ENCODE results near the gene RSL1D1. TPM values are rescaled to one million over a fixed set of nuclear protein-coding genes. Genes with fewer than 3 reads are reported as not detected.

The RSL1D1 gene
- total and polyA plus RNA-seq, 2 of the 8 experiments (the other 6 are each of a cell fraction or from before 2014, with no cell fraction given) = 41.3 to 292 TPM

DNA sequence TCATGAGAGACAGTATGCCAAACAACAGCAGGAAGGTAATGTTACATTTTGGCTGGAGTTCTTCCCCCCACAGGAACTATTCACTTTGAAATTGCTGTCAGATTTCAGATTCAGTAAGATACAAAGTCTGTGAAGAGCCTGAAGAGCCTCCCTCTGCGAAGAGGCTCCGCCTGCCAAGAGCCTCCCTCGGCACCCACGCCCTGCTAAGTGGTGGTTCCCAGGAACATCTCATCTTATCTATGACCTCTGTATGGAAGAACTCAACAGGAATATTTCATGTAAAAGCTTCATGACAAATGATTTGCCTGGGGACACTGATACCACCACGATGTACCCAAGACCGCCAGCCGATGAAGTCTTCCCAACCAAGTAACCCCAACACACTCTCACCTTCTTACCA, 57.5 kb downstream of the RSL1D1 start:
- peaks cover 4% of the 10 kb centered on the region; the same call in 1 of the 2 replicates for H3K23me2 ChIP-seq (ENCODE audit: low read depth, low read length)
- H4K5ac ChIP-seq (ENCODE audit: insufficient read length, low read depth, low read length) = no peak overlapping the region
- H3K4me3 ChIP-seq (ENCODE audit: extremely low read depth in 1 of 4, insufficient read depth in 2 of 4, low read depth in 3 of 4, low read length in 4 of 4) = no peak overlapping the region
- 95% methylated on average over 7 of the region's 7 CpGs; no CpG with 5 or more reads in 1 of the 2 experiments for WGBS, 2 experiments (ENCODE audit: extremely low coverage in 1 of 2, insufficient coverage in 1 of 2, insufficient read length in 1 of 2, insufficient replicate concordance in 2 of 2, low coverage in 1 of 2, low lambda C conversion rate in 2 of 2, missing lambda C conversion rate in 1 of 2)
- H3K79me1 ChIP-seq (ENCODE audit: low read depth, low read length) = peaks cover 14% of the 10 kb centered on the region
- no peak overlapping the region for H2AFZ ChIP-seq (ENCODE audit: low read length)
- H3K14ac ChIP-seq (ENCODE audit: insufficient read length) = no peak overlapping the region
- FAIRE-seq = no peak
- peaks cover 2 to 8% of the 10 kb centered on the region in 2 experiments for H4K20me1 ChIP-seq (replicated peaks in 1 of 2; ENCODE audit: control insufficient read depth in 1 of 2, insufficient read depth in 2 of 2, low read length in 2 of 2)
- H3K4me1 ChIP-seq (replicated peaks in 1 of 4; ENCODE audit: control insufficient read depth in 3 of 4, insufficient read depth in 4 of 4, low read length in 3 of 4) = peaks cover 3 to 6% (median 3%) of the 10 kb centered on the region in 4 experiments; a peak in 5 of 7 replicates
- POLR2A ChIA-PET (ENCODE audit: partially characterized antibody) = interaction anchor here (1.8 kb wide), 1 partner anchor 11 kb away, joined by 3 read pairs; no protein-coding TSS in a partner anchor
- no peak overlapping the region for H3K56ac ChIP-seq (replicated peaks; ENCODE audit: insufficient read length, low read depth, low read length)
- H2BK12ac ChIP-seq (ENCODE audit: low read depth, low read length) = no peak overlapping the region
- no peak overlapping the region for H4K8ac ChIP-seq (ENCODE audit: extremely low read depth, insufficient read depth, low read length)
- H3K27me3 ChIP-seq (replicated peaks in 1 of 4; ENCODE audit: control insufficient read depth in 3 of 4, extremely low read depth in 1 of 4, insufficient read depth in 3 of 4, low read length in 3 of 4) = no peaks in the 10 kb centered on the region
- no peaks in the 10 kb centered on the region; a peak in 1 of 8 replicates for H3K36me3 ChIP-seq (ENCODE audit: control insufficient read depth in 2 of 4, insufficient read depth in 4 of 4, low read length in 3 of 4)
- no peak for DNase-seq (ENCODE audit: low read depth in 1 of 2, low spot score in 2 of 2)
- H3K4ac ChIP-seq (replicated peaks; ENCODE audit: insufficient read length, low read depth, low read length) = no peak overlapping the region
- H3K9me3 ChIP-seq (ENCODE audit: insufficient read depth in 2 of 2, low read depth in 1 of 2, low read length in 1 of 2) = no peaks in the 10 kb centered on the region
- no peak overlapping the region for H3K23ac ChIP-seq (ENCODE audit: insufficient read length)
- H2BK120ac ChIP-seq (replicated peaks; ENCODE audit: low read depth, low read length) = no peak overlapping the region
- no peak overlapping the region for H3K4me2 ChIP-seq (ENCODE audit: insufficient read depth in 1 of 2, low read depth in 2 of 2, low read length in 2 of 2)
- H3K9ac ChIP-seq (replicated peaks in 1 of 4; ENCODE audit: extremely low read depth in 1 of 4, low read depth in 3 of 4, low read length in 3 of 4) = no peak overlapping the region
- no peak overlapping the region for H2BK5ac ChIP-seq (ENCODE audit: low read depth, low read length)
- CTCF ChIA-PET (ENCODE audit: partially characterized antibody) = no interaction called here
- H2AK5ac ChIP-seq (ENCODE audit: low read depth, low read length) = no peak overlapping the region
- no peak overlapping the region for H2BK15ac ChIP-seq (ENCODE audit: low read length)
- no peak overlapping the region for H2BK20ac ChIP-seq (ENCODE audit: low read length)
- H3K18ac ChIP-seq (ENCODE audit: extremely low read depth, low read length) = no peak overlapping the region
- H3K27ac ChIP-seq (ENCODE audit: low read depth, low read length) = no peak overlapping the region
- H4K91ac ChIP-seq (replicated peaks; ENCODE audit: insufficient read length, low read length) = no peak overlapping the region
- peaks cover 22 to 73% of the 10 kb centered on the region in 2 experiments for H3K79me2 ChIP-seq (ENCODE audit: control insufficient read depth in 1 of 2, insufficient read depth in 2 of 2, low read length in 2 of 2)

Data from H1 (cell line).